HUES48 (cell line): Measurements from ENCODE around the gene OTUD4.

Experiments
- H3K27ac ChIP-seq: one replicate; pipeline ENCODE4 v1.7.0; 2013; ENCODE audit warnings: low read depth, low read length, inconsistent platforms
- H3K27me3 ChIP-seq: 2 replicates; pipeline ENCODE4 v1.6.1; 2013; ENCODE audit warnings: mild to moderate bottlenecking, low read length; ENCODE audit not compliant: control insufficient read depth, insufficient read depth
- H3K36me3 ChIP-seq: 2 replicates; pipeline ENCODE4 v1.6.1; 2013; ENCODE audit warnings: low read length; ENCODE audit not compliant: control insufficient read depth, insufficient read depth
- H3K4me1 ChIP-seq: 2 replicates; pipeline ENCODE4 v1.6.1; 2013; ENCODE audit warnings: mild to moderate bottlenecking, low read length; ENCODE audit not compliant: control insufficient read depth, insufficient read depth
- H3K4me3 ChIP-seq: 2 replicates; pipeline ENCODE4 v1.5.1; 2013; ENCODE audit warnings: mild to moderate bottlenecking, low read depth, low read length
- H3K9ac ChIP-seq: 2 replicates; pipeline ENCODE4 v1.6.1; 2013; ENCODE audit warnings: mild to moderate bottlenecking, low read depth, low read length, moderate library complexity
- H3K9me3 ChIP-seq: 2 replicates; pipeline ENCODE4 v1.6.1; 2013; ENCODE audit warnings: low read length; ENCODE audit not compliant: control insufficient read depth, insufficient read depth

Gene OTUD4

DNA sequence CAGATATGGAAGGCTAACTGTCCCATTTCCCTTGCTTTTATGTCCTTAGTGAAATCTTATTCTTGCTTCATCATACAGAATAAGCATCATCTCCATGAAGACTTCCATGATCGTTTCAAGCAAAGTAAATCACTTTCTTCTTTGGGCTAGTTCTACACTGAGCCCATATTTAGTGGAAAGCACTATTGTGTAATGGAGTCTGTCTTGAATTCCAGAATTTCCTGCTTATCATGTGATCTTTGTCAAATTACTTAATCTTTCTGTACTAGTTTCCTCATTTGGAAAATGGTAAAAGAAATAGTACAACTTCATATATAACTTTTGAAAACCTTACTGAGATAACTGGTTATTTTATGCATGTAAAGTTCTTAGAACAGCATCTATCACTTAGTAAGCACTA is 90.0 kb downstream of the OTUD4 start:
- H3K4me3 ChIP-seq: no peak overlapping the region
- H3K27ac ChIP-seq: no peak overlapping the region
- no peak overlapping the region for H3K9ac ChIP-seq
- H3K27me3 ChIP-seq: no peaks in the 10 kb centered on the region
- H3K36me3 ChIP-seq: peaks cover 78% of the 10 kb centered on the region
- no peaks in the 10 kb centered on the region for H3K4me1 ChIP-seq
- peaks cover 2% of the 10 kb centered on the region; the same call in 1 of the 2 replicates for H3K9me3 ChIP-seq

DNA sequence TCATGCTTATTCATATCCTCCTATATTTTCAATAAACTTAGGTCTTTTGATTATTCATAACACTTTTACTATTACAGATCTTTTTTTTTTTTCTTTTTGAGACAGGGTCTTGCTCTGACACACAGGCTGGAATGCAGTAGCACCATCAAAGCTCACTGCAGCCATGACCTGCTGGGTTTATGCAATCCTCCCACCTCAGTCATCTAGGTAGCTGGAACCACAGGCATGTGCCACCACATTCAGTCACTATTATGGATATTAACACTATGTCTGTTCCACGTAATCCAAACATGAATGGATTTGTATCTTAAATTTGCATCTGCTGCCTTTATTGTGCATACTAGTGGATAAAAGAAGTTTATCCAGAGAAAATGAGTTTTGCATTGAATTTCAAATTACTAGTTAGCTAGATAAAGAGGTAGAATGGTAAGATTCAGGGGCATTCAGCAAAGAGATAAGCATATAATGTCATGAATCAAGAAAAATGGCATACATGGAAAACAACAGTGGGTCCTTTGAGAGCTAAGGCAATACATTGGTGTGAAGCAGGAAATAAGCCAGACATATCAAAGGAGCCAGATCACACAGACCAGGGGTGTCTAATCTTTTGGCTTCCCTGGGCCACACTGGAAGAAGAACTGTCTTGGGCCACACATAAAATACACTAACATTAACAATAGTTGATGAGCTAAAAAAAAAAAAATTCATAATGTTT is 96.3 kb downstream of the OTUD4 start:
- Histone ChIP-seq H3K4me1 (no peaks in the 10 kb centered on the region), H3K4me3 (no peak overlapping the region), H3K36me3 (peaks cover 34% of the 10 kb centered on the region)

More for the DNA sequence above, 96.3 kb downstream of the OTUD4 start:
- H3K9me3 ChIP-seq: no peaks in the 10 kb centered on the region
- no peak overlapping the region for H3K27ac ChIP-seq
- H3K9ac ChIP-seq: no peak overlapping the region
- no peaks in the 10 kb centered on the region for H3K27me3 ChIP-seq
